Smooth muscle cell (in vitro differentiated cells): ENCODE data around the gene CDK14. TPM values are rescaled to one million over a fixed set of nuclear protein-coding genes. Genes with fewer than 3 reads are reported as not detected.

ENCODE experiments used
- DNase-seq: peaks from one replicate; lab custom pipeline; 2025; ENCODE audit not compliant: unreplicated experiment; lab: John Stamatoyannopoulos, UW
- H2AFZ ChIP-seq: fragments of 200-600 bp; sonication (generic); 2 replicates; pipeline ENCODE4 v1.6.0; 2016; ENCODE audit warnings: antibody characterized with exemption, low read depth, mild to moderate bottlenecking
- H3F3A ChIP-seq: fragments of 200-600 bp; sonication (generic); 2 replicates; pipeline ENCODE4 v1.6.0; 2017; ENCODE audit warnings: antibody characterized with exemption, low read depth
- H3K27ac ChIP-seq: fragments of 200-600 bp; sonication (generic); 2 replicates; pipeline ENCODE4 v1.5.1; 2016; ENCODE audit warnings: low read depth, mild to moderate bottlenecking
- H3K27me3 ChIP-seq: fragments of 200-600 bp; sonication (generic); 2 replicates; pipeline ENCODE4 v1.6.1; 2016; ENCODE audit warnings: low read depth, mild to moderate bottlenecking
- H3K36me3 ChIP-seq: fragments of 200-600 bp; sonication (generic); 2 replicates; pipeline ENCODE4 v1.5.1; 2016; ENCODE audit warnings: low read depth
- H3K4me1 ChIP-seq: fragments of 200-600 bp; sonication (generic); 2 replicates; pipeline ENCODE4 v1.5.1; 2016; ENCODE audit warnings: low read depth
- H3K4me2 ChIP-seq: fragments of 200-600 bp; sonication (generic); 2 replicates; pipeline ENCODE4 v1.6.0; 2016; ENCODE audit warnings: mild to moderate bottlenecking
- H3K4me3 ChIP-seq: fragments of 200-600 bp; sonication (generic); 2 replicates; pipeline ENCODE4 v1.5.1; 2016; ENCODE audit warnings: mild to moderate bottlenecking
- H3K79me2 ChIP-seq: fragments of 200-600 bp; sonication (generic); 2 replicates; pipeline ENCODE4 v1.6.0; 2016; ENCODE audit warnings: low read depth, mild to moderate bottlenecking
- H3K9ac ChIP-seq: fragments of 200-600 bp; sonication (generic); 2 replicates; pipeline ENCODE4 v1.6.0; 2016; ENCODE audit warnings: low read depth
- H3K9me3 ChIP-seq: fragments of 200-600 bp; sonication (generic); replicated peaks from 2 replicates; pipeline ENCODE4 v1.5.1; 2016; ENCODE audit warnings: low read depth
- H4K20me1 ChIP-seq: fragments of 200-600 bp; sonication (generic); 2 replicates; pipeline ENCODE4 v1.6.0; 2016; ENCODE audit warnings: low read depth
- CTCF ChIP-seq: fragments of 200-600 bp; sonication (generic); IDR thresholded peaks from 2 replicates; pipeline ENCODE4 v1.5.1; 2017; ENCODE audit warnings: borderline replicate concordance, mild to moderate bottlenecking, antibody characterized with exemption; ENCODE audit not compliant: insufficient read depth, poor library complexity, severe bottlenecking
- WGBS: methylation state at CpG from one replicate; pipeline ENCODE4 v1.1.7; 2016; ENCODE audit warnings: low lambda C conversion rate; 5-methylcytosine and 5-hydroxymethylcytosine counted together
- polyA plus RNA-seq: library from polyadenylated mRNA; unstranded; fragments of >200 nt; fragmentation: Nextera tagmentation; extraction: Ambion mirVana; gene quantifications from 2 replicates; pipeline ENCODE4 v1.2.1, GENCODE V29; 2016
- total RNA-seq: library from RNA; depleted of rRNA; stranded (reverse); fragments of >200 nt; gene quantifications from 2 replicates; pipeline ENCODE4 v1.2.3, GENCODE V29; 2014

Gene CDK14
- total and polyA plus RNA-seq, 2 experiments from 2014 or later = 4.1 to 5.3 TPM

- Histone ChIP-seq H3K36me3 (no peaks in the 10 kb centered on the region), H3K4me1 (peaks cover 14% of the 10 kb centered on the region), H3K9ac (no peak overlapping the region), H3K4me3 (no peak overlapping the region), H3F3A (no peaks in the 10 kb centered on the region), H3K4me2 (no peak overlapping the region), H3K9me3 (no peaks in the 10 kb centered on the region), H2AFZ (no peak overlapping the region), H3K79me2 (no peaks in the 10 kb centered on the region), H3K27me3 (no peaks in the 10 kb centered on the region), H3K27ac (no peak overlapping the region), H4K20me1 (no peaks in the 10 kb centered on the region)
- 95% methylated on average over 4 of the region's 4 CpGs for WGBS
- no peak for TF ChIP-seq CTCF
- no peak for DNase-seq
Measured at GRCh38 chr7:90666186-90666585, 70.1 kb downstream of the CDK14 start.

- H3K79me2 ChIP-seq = no peaks in the 10 kb centered on the region
- H3K4me1 ChIP-seq = no peaks in the 10 kb centered on the region
- H4K20me1 ChIP-seq = no peaks in the 10 kb centered on the region
- H3K4me3 ChIP-seq = no peak overlapping the region
- no peak for TF ChIP-seq CTCF
- H3K27me3 ChIP-seq = no peaks in the 10 kb centered on the region
- H3K27ac ChIP-seq = no peak overlapping the region
- DNase-seq = no peak
- no peak overlapping the region for H3K4me2 ChIP-seq
- no peaks in the 10 kb centered on the region for H3K36me3 ChIP-seq
- no peak overlapping the region for H3K9ac ChIP-seq
- WGBS = 61% methylated on average over 2 of the region's 2 CpGs
- no peaks in the 10 kb centered on the region for H3K9me3 ChIP-seq
- H3F3A ChIP-seq = no peaks in the 10 kb centered on the region
- H2AFZ ChIP-seq = no peak overlapping the region
Measured at GRCh38 chr7:90668992-90669391, 72.9 kb downstream of the CDK14 start.

GRCh38 chr7:90669492-90669891 is 73.4 kb downstream of the CDK14 start:
- Histone ChIP-seq H3K79me2 (no peaks in the 10 kb centered on the region), H3K27me3 (no peaks in the 10 kb centered on the region), H3K4me1 (no peaks in the 10 kb centered on the region), H3K9ac (no peak overlapping the region), H3F3A (no peaks in the 10 kb centered on the region), H3K9me3 (no peaks in the 10 kb centered on the region), H3K4me2 (no peak overlapping the region), H3K4me3 (no peak overlapping the region), H3K36me3 (no peaks in the 10 kb centered on the region), H2AFZ (no peak overlapping the region), H4K20me1 (no peaks in the 10 kb centered on the region), H3K27ac (no peak overlapping the region)
- WGBS = 53% methylated on average over 1 of the region's 1 CpG
- no peak for TF ChIP-seq CTCF
- DNase-seq = no peak

- Histone ChIP-seq H3K9ac (no peak overlapping the region), H3K4me3 (no peak overlapping the region), H3F3A (no peaks in the 10 kb centered on the region), H3K4me2 (no peak overlapping the region), H3K36me3 (no peaks in the 10 kb centered on the region), H3K27me3 (no peaks in the 10 kb centered on the region), H3K9me3 (no peaks in the 10 kb centered on the region), H3K79me2 (no peaks in the 10 kb centered on the region), H3K27ac (no peak overlapping the region), H2AFZ (no peak overlapping the region), H3K4me1 (no peaks in the 10 kb centered on the region), H4K20me1 (no peaks in the 10 kb centered on the region)
- WGBS = 89% methylated on average over 2 of the region's 2 CpGs
- no peak for DNase-seq
- no peak for TF ChIP-seq CTCF
Measured at GRCh38 chr7:90671571-90671970, 75.5 kb downstream of the CDK14 start.
